ENCODE data around the gene PIGX.
A peak's percentile ranks its signal among the peaks of the same experiment; 100 is the strongest.
"Not testable (repeated sequence)": the region's sequence is repeated elsewhere in the genome, so short reads cannot be mapped to it uniquely, and the experiment has no call there.

Gene PIGX

GRCh38 chr3:196691386-196691785 lies 20.8 kb upstream of the PIGX start:
- Histone ChIP-seq H3K4me1 (no peaks in the 10 kb centered on the region), H3K27me3 (ENCODE audit: low read depth) (no peaks in the 10 kb centered on the region), H3K36me3 (replicated peaks) (no peaks in the 10 kb centered on the region), H3K9me3 (no peaks in the 10 kb centered on the region), H3K4me3 (no peak overlapping the region)
- in situ Hi-C loops (cut with MboI; ENCODE audit: low sequenced_read_pairs) = no loop called here
- DNase-seq (ENCODE audit: low spot score in 2 of 2) = no peak

GRCh38 chr3:196694202-196694638 lies 18.0 kb upstream of the PIGX start:
- Histone ChIP-seq H3K4me3 (no peak overlapping the region), H3K27me3 (ENCODE audit: low read depth) (no peaks in the 10 kb centered on the region), H3K36me3 (replicated peaks) (no peaks in the 10 kb centered on the region), H3K4me1 (no peaks in the 10 kb centered on the region), H3K9me3 (no peaks in the 10 kb centered on the region)
- in situ Hi-C loops (cut with MboI; ENCODE audit: low sequenced_read_pairs) = no loop called here
- DNase-seq (ENCODE audit: low spot score in 2 of 2) = no peak

- Histone ChIP-seq H3K27me3 (ENCODE audit: low read depth) (no peaks in the 10 kb centered on the region), H3K4me3 (no peak overlapping the region), H3K36me3 (replicated peaks) (no peaks in the 10 kb centered on the region), H3K4me1 (no peaks in the 10 kb centered on the region), H3K9me3 (no peaks in the 10 kb centered on the region)
- in situ Hi-C loops (cut with MboI; ENCODE audit: low sequenced_read_pairs) = no loop called here
- DNase-seq (ENCODE audit: low spot score in 2 of 2) = no peak
These were observed 17.0 kb upstream of the PIGX start for GRCh38 chr3:196694941-196695848.

GRCh38 chr3:196695849-196696226 lies 16.3 kb upstream of the PIGX start:
- Histone ChIP-seq H3K9me3 (no peaks in the 10 kb centered on the region), H3K27me3 (ENCODE audit: low read depth) (no peaks in the 10 kb centered on the region), H3K36me3 (replicated peaks) (no peaks in the 10 kb centered on the region), H3K4me1 (no peaks in the 10 kb centered on the region), H3K4me3 (no peak overlapping the region)
- DNase-seq (ENCODE audit: low spot score in 2 of 2) = no peak
- in situ Hi-C loops (cut with MboI; ENCODE audit: low sequenced_read_pairs) = no loop called here

- Histone ChIP-seq H3K36me3 (replicated peaks) (no peaks in the 10 kb centered on the region), H3K27me3 (ENCODE audit: low read depth) (no peaks in the 10 kb centered on the region), H3K9me3 (no peaks in the 10 kb centered on the region), H3K4me3 (no peak overlapping the region), H3K4me1 (no peaks in the 10 kb centered on the region)
- in situ Hi-C loops (cut with MboI; ENCODE audit: low sequenced_read_pairs) = no loop called here
- no peak for DNase-seq (ENCODE audit: low spot score in 2 of 2)
These were observed 14.9 kb upstream of the PIGX start for GRCh38 chr3:196697270-196697669.

- no peaks in the 10 kb centered on the region for H3K27me3 ChIP-seq (ENCODE audit: low read depth)
- in situ Hi-C loops (cut with MboI; ENCODE audit: low sequenced_read_pairs) = no loop called here
- no peaks in the 10 kb centered on the region for H3K36me3 ChIP-seq (replicated peaks)
- H3K9me3 ChIP-seq = no peaks in the 10 kb centered on the region
- no peaks in the 10 kb centered on the region for H3K4me1 ChIP-seq
- no peak for DNase-seq (ENCODE audit: low spot score in 2 of 2)
- H3K4me3 ChIP-seq = no peak overlapping the region
These were observed 12.4 kb upstream of the PIGX start for GRCh38 chr3:196699749-196700148.

- no peaks in the 10 kb centered on the region for H3K9me3 ChIP-seq
- no peaks in the 10 kb centered on the region for H3K4me1 ChIP-seq
- H3K27me3 ChIP-seq (ENCODE audit: low read depth) = no peaks in the 10 kb centered on the region
- no peaks in the 10 kb centered on the region for H3K36me3 ChIP-seq (replicated peaks)
- no peak for DNase-seq (ENCODE audit: low spot score in 2 of 2)
- in situ Hi-C loops (cut with MboI; ENCODE audit: low sequenced_read_pairs) = no loop called here
- no peak overlapping the region for H3K4me3 ChIP-seq
These were observed 11.4 kb upstream of the PIGX start for GRCh38 chr3:196700801-196701200.

- no peak for DNase-seq (ENCODE audit: low spot score in 2 of 2)
- in situ Hi-C loops (cut with MboI; ENCODE audit: low sequenced_read_pairs) = no loop called here
- no peaks in the 10 kb centered on the region for H3K36me3 ChIP-seq (replicated peaks)
- H3K4me3 ChIP-seq = no peak overlapping the region
- H3K4me1 ChIP-seq = peaks cover 12% of the 10 kb centered on the region
- no peaks in the 10 kb centered on the region for H3K27me3 ChIP-seq (ENCODE audit: low read depth)
- no peaks in the 10 kb centered on the region for H3K9me3 ChIP-seq
These were observed 5.8 kb upstream of the PIGX start for GRCh38 chr3:196706327-196706726.

GRCh38 chr3:196706731-196707130 lies 5.4 kb upstream of the PIGX start:
- H3K4me3 ChIP-seq = no peak overlapping the region
- in situ Hi-C loops (cut with MboI; ENCODE audit: low sequenced_read_pairs) = no loop called here
- no peaks in the 10 kb centered on the region for H3K27me3 ChIP-seq (ENCODE audit: low read depth)
- DNase-seq (ENCODE audit: low spot score in 2 of 2) = no peak
- H3K36me3 ChIP-seq (replicated peaks) = no peaks in the 10 kb centered on the region
- H3K4me1 ChIP-seq = peaks cover 12% of the 10 kb centered on the region
- H3K9me3 ChIP-seq = no peaks in the 10 kb centered on the region

GRCh38 chr3:196707566-196707965 lies 4.6 kb upstream of the PIGX start:
- H3K36me3 ChIP-seq (replicated peaks) = no peaks in the 10 kb centered on the region
- peak; percentile 34 to 81 for DNase-seq (ENCODE audit: low spot score in 2 of 2)
- no peaks in the 10 kb centered on the region for H3K27me3 ChIP-seq (ENCODE audit: low read depth)
- in situ Hi-C loops (cut with MboI; ENCODE audit: low sequenced_read_pairs) = no loop called here
- no peaks in the 10 kb centered on the region for H3K9me3 ChIP-seq
- no peak overlapping the region for H3K4me3 ChIP-seq
- peaks cover 12% of the 10 kb centered on the region for H3K4me1 ChIP-seq

GRCh38 chr3:196708467-196708866 lies 3.7 kb upstream of the PIGX start:
- DNase-seq (ENCODE audit: low spot score in 2 of 2) = no peak
- Histone ChIP-seq H3K36me3 (replicated peaks) (no peaks in the 10 kb centered on the region), H3K9me3 (no peaks in the 10 kb centered on the region), H3K27me3 (ENCODE audit: low read depth) (no peaks in the 10 kb centered on the region), H3K4me1 (peaks cover 12% of the 10 kb centered on the region), H3K4me3 (no peak overlapping the region)
- in situ Hi-C loops (cut with MboI; ENCODE audit: low sequenced_read_pairs) = no loop called here

GRCh38 chr3:196712514-196713413 lies 587 bp downstream of the PIGX start:
- H3K4me3 ChIP-seq = peak overlapping the region; percentile 87
- peaks cover 6% of the 10 kb centered on the region for H3K4me1 ChIP-seq
- in situ Hi-C loops (cut with MboI; ENCODE audit: low sequenced_read_pairs) = no loop called here
- peak; percentile 16 to 69 for DNase-seq (ENCODE audit: low spot score in 2 of 2)
- no peaks in the 10 kb centered on the region for H3K27me3 ChIP-seq (ENCODE audit: low read depth)
- no peaks in the 10 kb centered on the region for H3K9me3 ChIP-seq
- H3K36me3 ChIP-seq (replicated peaks) = peaks cover 5% of the 10 kb centered on the region; the same call in 1 of the 2 replicates

- H3K9me3 ChIP-seq; H3K27me3 ChIP-seq (ENCODE audit: low read depth); in situ Hi-C loops (cut with MboI; ENCODE audit: low sequenced_read_pairs); DNase-seq (ENCODE audit: low spot score in 2 of 2); H3K4me3 ChIP-seq; H3K4me1 ChIP-seq: not testable (repeated sequence)
- peaks cover 14% of the 10 kb centered on the region for H3K36me3 ChIP-seq (replicated peaks)
These were observed 5.0 kb downstream of the PIGX start for GRCh38 chr3:196717162-196717561.

GRCh38 chr3:196721097-196721496 lies 8.9 kb downstream of the PIGX start:
- H3K4me3 ChIP-seq = no peak overlapping the region
- no peaks in the 10 kb centered on the region for H3K4me1 ChIP-seq
- in situ Hi-C loops (cut with MboI; ENCODE audit: low sequenced_read_pairs) = no loop called here
- H3K36me3 ChIP-seq (replicated peaks) = peaks cover 24% of the 10 kb centered on the region
- H3K27me3 ChIP-seq (ENCODE audit: low read depth) = no peaks in the 10 kb centered on the region
- no peak for DNase-seq (ENCODE audit: low spot score in 2 of 2)
- H3K9me3 ChIP-seq = peaks cover 5% of the 10 kb centered on the region; the same call in 1 of the 2 replicates
